SK-N-SH treated with all-trans-retinoic acid at 6 μM for 48 hours (cell line): ENCODE measurements around the gene RASSF5.

Source experiments
- BACH2 ChIP-seq: fragments of 250-450 bp; sonication (Bioruptor Pico); IDR thresholded peaks from 2 replicates; pipeline ENCODE4 v1.9.0; 2021; ENCODE audit warnings: mild to moderate bottlenecking, borderline replicate concordance
- ZFP30 ChIP-seq: fragments of 450-650 bp; formaldehyde crosslinking; IDR thresholded peaks from 2 replicates; pipeline ENCODE4 v1.5.0; 2022; ENCODE audit warnings: mild to moderate bottlenecking, moderate library complexity

DNA sequence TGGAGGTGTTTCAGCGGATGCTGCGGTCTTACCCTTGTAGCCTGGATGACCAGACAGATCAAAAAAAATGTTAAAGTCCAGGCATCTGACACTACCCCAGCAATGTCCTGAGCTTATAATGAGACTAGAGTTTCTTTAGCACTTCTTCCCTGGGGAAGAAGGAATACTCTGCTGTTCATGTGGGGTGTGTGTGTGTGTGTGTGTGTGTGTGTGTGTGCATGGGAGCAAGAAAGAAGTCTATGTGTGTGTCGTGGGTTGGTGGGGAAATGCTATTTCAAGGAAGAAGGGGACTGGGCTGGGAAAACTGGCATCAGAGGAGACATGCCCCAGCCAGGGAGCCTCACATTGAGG, 3.0 kb upstream of the RASSF5 start:
- TF ChIP-seq ZFP30 (no peak), BACH2 (CRISPR knock-in tag) (no peak)
